Smooth muscle cell of the coronary artery (primary cell): ENCODE data around the gene ATF7IP2. TPM values are rescaled to one million over a fixed set of nuclear protein-coding genes. Genes with fewer than 3 reads are reported as not detected.

ENCODE experiments used
- total RNA-seq: library from RNA; depleted of rRNA; stranded (reverse); fragments of >200 nt; gene quantifications from 2 replicates; pipeline ENCODE4 v1.2.3, GENCODE V29; 2014; ENCODE audit warnings: low replicate concordance

Gene ATF7IP2, protein sequence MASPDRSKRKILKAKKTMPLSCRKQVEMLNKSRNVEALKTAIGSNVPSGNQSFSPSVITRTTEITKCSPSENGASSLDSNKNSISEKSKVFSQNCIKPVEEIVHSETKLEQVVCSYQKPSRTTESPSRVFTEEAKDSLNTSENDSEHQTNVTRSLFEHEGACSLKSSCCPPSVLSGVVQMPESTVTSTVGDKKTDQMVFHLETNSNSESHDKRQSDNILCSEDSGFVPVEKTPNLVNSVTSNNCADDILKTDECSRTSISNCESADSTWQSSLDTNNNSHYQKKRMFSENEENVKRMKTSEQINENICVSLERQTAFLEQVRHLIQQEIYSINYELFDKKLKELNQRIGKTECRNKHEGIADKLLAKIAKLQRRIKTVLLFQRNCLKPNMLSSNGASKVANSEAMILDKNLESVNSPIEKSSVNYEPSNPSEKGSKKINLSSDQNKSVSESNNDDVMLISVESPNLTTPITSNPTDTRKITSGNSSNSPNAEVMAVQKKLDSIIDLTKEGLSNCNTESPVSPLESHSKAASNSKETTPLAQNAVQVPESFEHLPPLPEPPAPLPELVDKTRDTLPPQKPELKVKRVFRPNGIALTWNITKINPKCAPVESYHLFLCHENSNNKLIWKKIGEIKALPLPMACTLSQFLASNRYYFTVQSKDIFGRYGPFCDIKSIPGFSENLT
- total RNA-seq = 1.5 and 2.6 TPM in 2 replicates

GRCh38 chr16:10385725-10386516 lies at the start of gene ATF7IP2:
Gene ATF7IP2 (plus strand): TSS chr16:10386061. CDS start chr16:10430621, 44,560 bp downstream.

Other genes with a start within 250 kb of the ATF7IP2 start
- gene GRIN2A, start 203.6 kb upstream of the ATF7IP2 start, total RNA-seq = under 0.01 and 0.12 TPM in 2 replicates
- gene EMP2, start 194.5 kb downstream of the ATF7IP2 start, total RNA-seq = 10.9 and 11.6 TPM in 2 replicates